SK-N-SH treated with all-trans-retinoic acid at 6 μM for 48 hours (cell line): ENCODE results near the gene GRM4.

Experiments used
- RARB ChIP-seq: fragments of 250-450 bp; sonication (Bioruptor Pico); IDR thresholded peaks from 2 replicates; pipeline ENCODE4 v1.8.0; 2021; ENCODE audit warnings: mild to moderate bottlenecking, moderate library complexity
- SNAI2 ChIP-seq: fragments of 250-450 bp; sonication (Bioruptor Pico); IDR thresholded peaks from 2 replicates; pipeline ENCODE4 v1.5.0; 2020; ENCODE audit warnings: mild to moderate bottlenecking, moderate library complexity
- ZFP30 ChIP-seq: fragments of 450-650 bp; formaldehyde crosslinking; IDR thresholded peaks from 2 replicates; pipeline ENCODE4 v1.5.0; 2022; ENCODE audit warnings: mild to moderate bottlenecking, moderate library complexity
- ZNF565 ChIP-seq: fragments of 450-650 bp; formaldehyde crosslinking; conservative IDR thresholded peaks from 2 replicates; pipeline ENCODE4 v1.5.0; 2020; ENCODE audit warnings: low read depth, mild to moderate bottlenecking, moderate library complexity
- TF ChIP-seq, protein P1 (sequence below): fragments of 250-450 bp; sonication (Bioruptor Pico); IDR thresholded peaks from 2 replicates; pipeline ENCODE4 v1.8.0; 2021; ENCODE audit warnings: low read depth, mild to moderate bottlenecking, moderate library complexity, borderline replicate concordance

DNA sequence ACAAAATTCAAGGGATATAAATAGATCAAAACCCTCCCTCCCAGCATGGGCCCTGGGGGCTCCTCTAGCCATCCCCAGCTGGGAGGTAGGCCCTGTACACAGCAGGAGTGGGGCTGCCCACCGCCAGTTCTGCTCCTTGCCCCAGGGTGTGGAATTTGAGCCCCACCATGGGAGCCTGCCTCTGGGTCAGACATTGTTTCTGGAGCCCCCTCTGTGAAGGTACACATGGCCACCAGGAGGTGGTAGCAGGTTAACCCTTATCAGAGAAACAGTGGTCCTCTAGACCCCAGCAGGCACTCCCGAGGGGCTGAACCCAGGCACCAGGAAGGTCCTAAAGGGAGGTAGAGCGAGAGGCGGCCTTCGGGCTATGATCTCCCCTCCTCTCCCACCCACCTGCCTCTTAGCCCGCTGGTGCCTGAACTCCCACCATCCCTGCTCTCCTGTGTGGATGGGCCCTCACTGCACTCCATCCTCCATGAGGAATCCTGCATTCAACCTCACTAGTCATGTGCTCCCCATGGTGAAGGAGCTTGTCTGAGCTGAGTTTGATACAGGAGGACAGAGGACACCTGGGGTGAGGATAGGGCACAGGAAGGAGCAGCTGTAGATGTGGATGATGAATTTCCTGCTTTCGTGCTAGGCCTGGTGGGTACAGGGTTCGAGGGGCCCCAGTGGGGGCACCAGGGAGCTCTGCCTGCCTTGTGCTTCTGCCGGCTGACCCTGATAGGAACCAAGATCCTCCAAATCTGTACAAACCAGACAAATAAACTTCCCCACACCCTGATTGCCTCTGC lies 114.9 kb downstream of the GRM4 start:
- TF ChIP-seq, protein P1, sequence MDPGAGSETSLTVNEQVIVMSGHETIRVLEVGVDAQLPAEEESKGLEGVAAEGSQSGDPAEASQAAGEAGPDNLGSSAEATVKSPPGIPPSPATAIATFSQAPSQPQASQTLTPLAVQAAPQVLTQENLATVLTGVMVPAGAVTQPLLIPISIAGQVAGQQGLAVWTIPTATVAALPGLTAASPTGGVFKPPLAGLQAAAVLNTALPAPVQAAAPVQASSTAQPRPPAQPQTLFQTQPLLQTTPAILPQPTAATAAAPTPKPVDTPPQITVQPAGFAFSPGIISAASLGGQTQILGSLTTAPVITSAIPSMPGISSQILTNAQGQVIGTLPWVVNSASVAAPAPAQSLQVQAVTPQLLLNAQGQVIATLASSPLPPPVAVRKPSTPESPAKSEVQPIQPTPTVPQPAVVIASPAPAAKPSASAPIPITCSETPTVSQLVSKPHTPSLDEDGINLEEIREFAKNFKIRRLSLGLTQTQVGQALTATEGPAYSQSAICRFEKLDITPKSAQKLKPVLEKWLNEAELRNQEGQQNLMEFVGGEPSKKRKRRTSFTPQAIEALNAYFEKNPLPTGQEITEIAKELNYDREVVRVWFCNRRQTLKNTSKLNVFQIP: no peak
- TF ChIP-seq ZNF565 (CRISPR knock-in tag) (no peak), RARB (CRISPR knock-in tag) (no peak), SNAI2 (CRISPR knock-in tag) (no peak), ZFP30 (CRISPR knock-in tag) (no peak)
